GM19035 (cell line): ENCODE measurements around the gene SMTNL1.

Source experiments
- ATAC-seq: cut with Tn5 transposase; IDR thresholded peaks from one replicate; pipeline ENCODE4 v1.9.1; 2021; ENCODE audit not compliant: unreplicated experiment

SMTNL1 gene

DNA sequence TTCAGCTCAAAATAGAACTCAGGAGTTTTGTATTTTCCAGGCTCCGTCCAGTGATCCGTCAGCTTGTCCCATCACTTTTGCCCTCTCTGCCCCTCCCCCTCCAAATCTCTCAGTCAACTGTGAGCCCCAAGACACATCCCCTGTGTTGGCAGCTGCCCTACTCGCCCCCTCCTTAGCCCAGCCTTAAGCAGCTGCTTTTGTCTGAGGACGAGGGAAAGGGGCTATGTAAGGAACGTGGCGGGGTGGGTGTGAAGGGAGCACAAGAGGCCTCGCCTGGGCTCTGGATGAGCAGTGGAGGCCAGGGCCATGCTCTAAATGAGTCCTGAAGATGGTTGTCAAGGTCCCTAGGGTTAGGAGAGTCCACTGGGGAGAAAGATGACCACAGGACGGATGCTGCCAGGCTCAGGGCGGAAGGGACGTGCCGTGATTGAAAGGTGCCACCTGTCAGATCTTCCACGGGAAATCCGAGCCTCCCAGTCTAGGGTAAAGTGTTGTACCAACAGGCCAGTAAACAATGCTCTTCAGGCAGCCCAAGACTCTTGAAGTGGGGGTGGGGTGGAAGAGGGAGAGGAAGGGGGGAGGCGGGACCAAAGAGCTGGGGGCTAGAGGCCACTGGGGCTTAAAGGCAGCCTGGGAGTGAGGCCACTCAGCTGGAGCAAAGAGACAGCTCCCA lies at the start of gene SMTNL1:
SMTNL1 (plus strand) TSS at position 649 of the 673 bp plus-strand sequence. CDS start 5,048 bp downstream, outside the sequence.
- no peak for ATAC-seq

GRCh38 chr11:57487920-57488659 lies 49.3 kb upstream of the SMTNL1 start:
- no peak for ATAC-seq

DNA sequence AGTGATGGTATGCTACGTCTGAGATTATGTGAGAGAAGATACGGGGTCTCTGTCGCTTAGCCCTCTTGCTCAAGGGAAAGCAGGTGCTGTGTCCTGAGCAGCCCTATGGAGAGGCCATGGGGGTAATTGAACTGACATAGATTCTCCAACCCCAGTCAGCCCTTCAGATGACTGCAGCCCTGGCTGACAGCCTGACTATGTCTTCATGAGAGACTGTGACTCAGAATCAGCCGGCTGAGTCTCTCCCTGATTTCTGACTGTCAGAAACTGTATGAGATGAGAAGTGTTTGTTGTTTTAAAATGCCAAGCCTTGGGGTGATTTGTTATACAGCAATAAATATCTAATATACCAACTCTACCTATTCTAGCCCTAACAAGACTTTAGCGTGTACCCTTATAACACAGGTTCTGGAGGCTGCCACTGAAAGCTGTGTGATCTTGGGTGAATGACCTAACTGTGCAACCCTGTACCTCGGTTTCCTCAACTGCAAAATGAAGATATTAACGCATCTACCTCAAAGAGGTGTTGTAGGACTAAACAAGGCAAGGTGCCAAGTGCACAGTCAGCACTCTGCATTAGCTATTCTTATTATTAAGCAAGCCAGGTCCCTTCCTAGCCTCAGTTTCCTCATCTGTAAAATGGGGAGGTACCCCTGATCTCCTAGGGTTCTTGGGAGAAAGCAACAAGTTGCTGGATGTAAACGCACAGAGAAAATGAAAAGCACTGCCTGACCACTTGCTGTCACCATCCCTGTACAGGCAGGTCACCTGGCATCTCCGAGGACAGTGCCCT lies 46.7 kb upstream of the SMTNL1 start:
- ATAC-seq, result no peak

DNA sequence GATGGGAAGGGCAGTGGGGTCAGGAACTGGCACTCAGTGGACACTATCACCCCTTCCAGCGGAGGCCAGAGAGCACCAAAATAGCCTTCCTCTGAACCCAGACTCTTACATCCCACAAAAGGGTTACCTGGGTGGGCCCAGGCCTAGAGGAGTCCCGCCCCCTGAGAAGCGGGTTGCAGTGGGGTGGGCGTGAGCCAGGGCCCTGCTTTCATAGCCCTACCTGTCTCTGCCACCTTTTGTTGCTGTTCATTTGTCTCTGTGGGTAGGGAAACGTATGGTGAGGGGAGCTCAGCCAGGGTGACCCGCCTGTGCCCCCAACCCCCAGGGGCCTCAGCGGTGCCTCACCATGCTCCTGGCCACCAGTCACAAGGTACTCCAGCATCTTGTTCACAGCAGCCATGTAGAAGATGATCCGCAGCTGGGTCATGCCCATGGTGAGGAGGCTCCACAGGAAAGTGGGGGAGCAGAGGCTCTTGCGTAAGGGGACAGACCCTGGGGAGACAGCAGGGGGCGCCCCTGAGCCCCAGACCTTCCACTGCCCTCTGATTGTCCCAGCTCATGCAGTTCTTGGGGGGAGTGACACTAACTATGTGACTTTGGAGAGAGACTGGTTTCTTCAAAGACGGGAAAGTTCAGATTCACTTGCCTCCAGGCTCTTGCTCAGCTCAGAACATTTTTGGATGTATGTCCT lies 45.9 kb upstream of the SMTNL1 start:
- no peak for ATAC-seq

- ATAC-seq, result peak; percentile 77
Observed at GRCh38 chr11:57493507-57494503, 43.6 kb upstream of the SMTNL1 start.

- ATAC-seq, result no peak
Observed at GRCh38 chr11:57496109-57496820, 41.1 kb upstream of the SMTNL1 start.

DNA sequence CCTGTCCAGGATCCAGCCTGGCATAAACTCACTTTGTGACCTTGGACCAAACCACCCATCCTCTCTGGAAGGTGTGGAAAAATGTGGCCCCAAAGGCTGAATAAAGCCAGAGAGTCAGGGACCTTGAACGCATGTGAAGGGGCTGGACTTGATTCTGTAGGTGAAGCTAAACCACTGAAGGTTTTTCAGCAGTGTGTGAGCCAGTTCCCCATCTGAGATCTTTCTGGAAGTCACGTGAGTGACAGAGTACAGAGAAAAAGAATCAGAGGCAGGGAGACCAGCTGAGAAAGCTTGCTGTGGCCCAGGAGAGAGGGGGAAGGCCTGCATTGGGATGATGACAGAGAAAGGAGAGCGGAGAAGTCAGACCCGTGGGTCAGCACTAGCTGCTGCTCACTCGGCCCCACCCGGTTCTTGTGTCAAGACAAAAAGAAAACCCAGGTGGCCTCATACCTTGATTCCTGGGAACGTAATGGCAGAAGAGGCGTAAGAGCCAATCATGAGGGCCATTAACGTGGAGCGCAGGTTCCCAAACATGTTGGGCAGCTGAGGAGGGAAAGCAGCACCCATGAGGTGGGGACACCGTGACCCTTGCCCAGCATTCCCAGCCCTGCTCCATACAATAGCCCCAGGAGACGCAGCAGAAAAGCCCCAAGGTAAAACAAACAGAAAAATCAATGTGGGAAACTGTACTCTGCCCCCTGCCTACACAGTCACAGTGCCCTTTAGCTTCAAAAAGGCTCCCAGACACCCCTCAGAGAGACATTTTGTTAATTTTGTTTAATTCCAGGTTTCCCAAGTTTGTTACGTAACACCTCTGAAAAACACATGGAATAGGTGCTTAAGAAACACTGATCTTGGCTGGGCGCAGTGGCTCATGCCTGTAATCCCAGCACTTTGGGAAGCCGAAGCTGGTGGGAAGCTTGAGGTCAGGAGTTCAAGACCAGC lies 39.8 kb upstream of the SMTNL1 start:
- ATAC-seq, result no peak

GRCh38 chr11:57498540-57498939 lies 38.9 kb upstream of the SMTNL1 start:
- no peak for ATAC-seq

GRCh38 chr11:57499413-57499982 lies 37.9 kb upstream of the SMTNL1 start:
- peak; percentile 98 for ATAC-seq

GRCh38 chr11:57499983-57500461 lies 37.4 kb upstream of the SMTNL1 start:
- ATAC-seq, result no peak

DNA sequence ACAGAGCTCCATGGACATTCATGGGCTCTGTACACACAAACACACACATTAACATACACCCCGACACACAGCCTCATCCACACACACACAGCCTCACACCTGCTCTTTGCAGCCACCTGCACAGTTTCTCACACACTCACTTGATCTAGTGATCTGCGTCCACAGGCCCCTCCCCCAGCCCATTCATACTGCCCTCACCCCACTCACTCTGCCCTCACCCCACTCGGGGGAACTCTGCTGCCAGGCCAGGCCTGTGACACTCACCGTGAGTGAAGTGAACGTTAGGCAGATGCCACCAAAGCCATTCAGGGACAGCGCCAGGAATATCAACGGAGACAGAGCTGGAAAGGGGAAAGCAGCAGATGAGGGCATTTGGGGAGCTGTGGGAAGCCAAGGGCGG lies 36.9 kb upstream of the SMTNL1 start:
- no peak for ATAC-seq

GRCh38 chr11:57500926-57501325 lies 36.5 kb upstream of the SMTNL1 start:
- no peak for ATAC-seq

- no peak for ATAC-seq
Observed at GRCh38 chr11:57501953-57502352, 35.4 kb upstream of the SMTNL1 start.

DNA sequence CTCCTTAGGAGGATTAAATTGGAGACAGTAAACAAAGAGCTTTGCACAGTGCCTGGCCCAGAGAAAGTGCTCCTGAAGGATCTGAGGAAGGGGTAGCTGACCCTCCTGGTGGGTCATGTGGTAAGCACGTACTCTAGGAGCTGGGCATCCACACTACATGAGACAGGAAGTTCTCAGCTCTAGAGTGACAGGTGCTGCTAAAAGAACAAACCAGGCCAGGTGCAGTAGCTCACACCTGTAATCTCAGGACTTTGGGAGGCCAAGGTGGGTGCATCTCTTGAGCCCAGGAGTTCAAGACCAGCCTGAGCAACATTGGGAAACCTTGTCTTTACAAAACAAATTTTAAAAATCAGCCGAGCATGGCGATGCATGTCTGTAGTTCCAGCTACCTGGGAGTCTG lies 35.0 kb upstream of the SMTNL1 start:
- no peak for ATAC-seq

- ATAC-seq, result no peak
Observed at GRCh38 chr11:57502870-57503269, 34.5 kb upstream of the SMTNL1 start.

GRCh38 chr11:57504511-57504910 lies 32.9 kb upstream of the SMTNL1 start:
- ATAC-seq, result no peak

DNA sequence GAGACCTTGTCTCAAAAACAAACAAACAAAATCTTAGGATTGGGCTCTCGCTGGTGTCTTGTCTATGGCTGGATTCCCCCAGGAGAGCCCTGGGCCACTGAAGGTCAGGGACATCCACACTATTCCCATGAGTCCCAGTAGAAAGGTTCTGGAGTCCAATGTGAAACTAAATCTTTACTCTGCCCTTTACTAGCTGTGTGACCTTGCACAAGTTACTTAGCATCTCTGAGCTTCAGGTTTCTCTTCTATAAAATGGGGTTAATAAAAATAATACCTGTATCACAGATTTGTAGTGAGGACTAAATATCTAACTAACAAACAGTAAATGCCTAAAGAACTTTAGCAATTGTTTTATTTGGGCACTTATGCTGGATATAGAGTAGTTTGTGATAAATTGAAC lies 30.9 kb upstream of the SMTNL1 start:
- ATAC-seq, result no peak
